HEK293 (cell line): ENCODE data around the gene FAM24B.
"Not testable (repeated sequence)": the region's sequence is repeated elsewhere in the genome, so short reads cannot be mapped to it uniquely, and the experiment has no call there.

Experiments
- CTCF ChIP-seq: fragments of 450-650 bp; formaldehyde crosslinking; IDR thresholded peaks from 2 replicates; pipeline ENCODE4 v1.5.1; 2016; ENCODE audit warnings: missing biosample characterization, missing genetic modification characterization
- IKZF3 ChIP-seq: fragments of 450-650 bp; IDR thresholded peaks from 2 replicates; pipeline ENCODE4 v1.5.0; 2018; ENCODE audit warnings: missing biosample characterization, mild to moderate bottlenecking, missing genetic modification characterization, moderate library complexity
- PRDM2 ChIP-seq: fragments of 450-650 bp; formaldehyde crosslinking; IDR thresholded peaks from 2 replicates; pipeline ENCODE4 v1.5.1; 2016; ENCODE audit warnings: missing biosample characterization, missing genetic modification characterization, borderline replicate concordance
- REST ChIP-seq: fragments of 450-650 bp; formaldehyde crosslinking; IDR thresholded peaks from 2 replicates; pipeline ENCODE4 v1.5.1; 2016; ENCODE audit warnings: missing biosample characterization, missing genetic modification characterization
- SCRT1 ChIP-seq: fragments of 450-650 bp; formaldehyde crosslinking; IDR thresholded peaks from 2 replicates; pipeline ENCODE4 v1.5.1; 2016; ENCODE audit warnings: missing biosample characterization, missing genetic modification characterization, borderline replicate concordance
- TCF7L2 ChIP-seq: IDR thresholded peaks from 2 replicates; pipeline ENCODE4 v1.6.1; 2011; ENCODE audit warnings: low read depth, mild to moderate bottlenecking, inconsistent platforms, low read length, moderate library complexity, borderline replicate concordance
- ZNF274 ChIP-seq, 2 experiments: fragments of 200-500 bp in 1 of 2; fragments of 450-650 bp in 1 of 2; sonication (Bioruptor generic) in 1 of 2; formaldehyde crosslinking in 1 of 2; IDR thresholded peaks; 2 replicates each; pipeline versions ENCODE4 v1.5.1 to v1.6.1; 2014 to 2016; ENCODE audit warnings: borderline replicate concordance in 1 of 2, inconsistent platforms in 1 of 2, low read length in 1 of 2, missing biosample characterization in 1 of 2, missing genetic modification characterization in 1 of 2
- ZNF350 ChIP-seq: fragments of 450-650 bp; formaldehyde crosslinking; IDR thresholded peaks from 2 replicates; pipeline ENCODE4 v1.5.0; 2017; ENCODE audit warnings: missing biosample characterization, mild to moderate bottlenecking, missing genetic modification characterization
- ZNF560 ChIP-seq: fragments of 450-650 bp; formaldehyde crosslinking; IDR thresholded peaks from 2 replicates; pipeline ENCODE4 v1.5.1; 2017; ENCODE audit warnings: missing biosample characterization, missing genetic modification characterization, borderline replicate concordance
- ZNF561 ChIP-seq: fragments of 450-650 bp; IDR thresholded peaks from 2 replicates; pipeline ENCODE4 v1.5.1; 2018; ENCODE audit warnings: missing biosample characterization, missing genetic modification characterization, borderline replicate concordance
- ZNF629 ChIP-seq: fragments of 450-650 bp; formaldehyde crosslinking; IDR thresholded peaks from 2 replicates; pipeline ENCODE4 v1.5.1; 2017; ENCODE audit warnings: missing biosample characterization, missing genetic modification characterization
- ZNF639 ChIP-seq: fragments of 450-650 bp; formaldehyde crosslinking; IDR thresholded peaks from 2 replicates; pipeline ENCODE4 v1.5.1; 2016; ENCODE audit warnings: missing biosample characterization, missing genetic modification characterization
- TF ChIP-seq, protein P1 (sequence below): fragments of 450-650 bp; formaldehyde crosslinking; IDR thresholded peaks from 2 replicates; pipeline ENCODE4 v1.5.1; 2016; ENCODE audit warnings: missing biosample characterization, missing genetic modification characterization

- TF ChIP-seq ZNF560 (tag by site-specific recombination); ZNF629; ZNF274 (IDR thresholded peaks at IDR 0.05; ENCODE audit: low read length); ZNF274 (tag by site-specific recombination; IDR thresholded peaks at IDR 0.05; ENCODE audit: borderline replicate concordance); ZNF561 (tag by site-specific recombination); ZNF639 (tag by site-specific recombination); REST (tag by site-specific recombination); CTCF (tag by site-specific recombination); ZNF350; SCRT1; IKZF3 (tag by site-specific recombination); TCF7L2; PRDM2 (tag by site-specific recombination): not testable (repeated sequence)
- TF ChIP-seq, protein P1, sequence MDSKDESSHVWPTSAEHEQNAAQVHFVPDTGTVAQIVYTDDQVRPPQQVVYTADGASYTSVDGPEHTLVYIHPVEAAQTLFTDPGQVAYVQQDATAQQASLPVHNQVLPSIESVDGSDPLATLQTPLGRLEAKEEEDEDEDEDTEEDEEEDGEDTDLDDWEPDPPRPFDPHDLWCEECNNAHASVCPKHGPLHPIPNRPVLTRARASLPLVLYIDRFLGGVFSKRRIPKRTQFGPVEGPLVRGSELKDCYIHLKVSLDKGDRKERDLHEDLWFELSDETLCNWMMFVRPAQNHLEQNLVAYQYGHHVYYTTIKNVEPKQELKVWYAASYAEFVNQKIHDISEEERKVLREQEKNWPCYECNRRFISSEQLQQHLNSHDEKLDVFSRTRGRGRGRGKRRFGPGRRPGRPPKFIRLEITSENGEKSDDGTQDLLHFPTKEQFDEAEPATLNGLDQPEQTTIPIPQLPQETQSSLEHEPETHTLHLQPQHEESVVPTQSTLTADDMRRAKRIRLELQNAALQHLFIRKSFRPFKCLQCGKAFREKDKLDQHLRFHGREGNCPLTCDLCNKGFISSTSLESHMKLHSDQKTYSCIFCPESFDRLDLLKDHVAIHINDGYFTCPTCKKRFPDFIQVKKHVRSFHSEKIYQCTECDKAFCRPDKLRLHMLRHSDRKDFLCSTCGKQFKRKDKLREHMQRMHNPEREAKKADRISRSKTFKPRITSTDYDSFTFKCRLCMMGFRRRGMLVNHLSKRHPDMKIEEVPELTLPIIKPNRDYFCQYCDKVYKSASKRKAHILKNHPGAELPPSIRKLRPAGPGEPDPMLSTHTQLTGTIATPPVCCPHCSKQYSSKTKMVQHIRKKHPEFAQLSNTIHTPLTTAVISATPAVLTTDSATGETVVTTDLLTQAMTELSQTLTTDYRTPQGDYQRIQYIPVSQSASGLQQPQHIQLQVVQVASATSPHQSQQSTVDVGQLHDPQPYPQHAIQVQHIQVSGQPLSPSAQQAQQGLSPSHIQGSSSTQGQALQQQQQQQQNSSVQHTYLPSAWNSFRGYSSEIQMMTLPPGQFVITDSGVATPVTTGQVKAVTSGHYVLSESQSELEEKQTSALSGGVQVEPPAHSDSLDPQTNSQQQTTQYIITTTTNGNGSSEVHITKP (tag by site-specific recombination) = not testable (repeated sequence)
These were observed 10.6 kb downstream of the FAM24B start for GRCh38 chr10:122868768-122869167.
